ENCODE data around the gene TNKS1BP1. TPM values are rescaled to one million over a fixed set of nuclear protein-coding genes. Genes with fewer than 3 reads are reported as not detected.
A peak's percentile ranks its signal among the peaks of the same experiment; 100 is the strongest.
"Not testable (repeated sequence)": the region's sequence is repeated elsewhere in the genome, so short reads cannot be mapped to it uniquely, and the experiment has no call there.

The TNKS1BP1 gene
- 144 TPM for polyA plus RNA-seq (ENCODE audit: insufficient read length)

- DNase-seq: peak; percentile 96
Measured at GRCh38 chr11:57324886-57325734, at the start of gene TNKS1BP1. TNKS1BP1 (minus strand) TSS chr11:57324952; CDS start chr11:57321885, 3,067 bp downstream.

GRCh38 chr11:57373146-57373545, 48.4 kb upstream of the TNKS1BP1 start:
- DNase-seq: no peak

DNA sequence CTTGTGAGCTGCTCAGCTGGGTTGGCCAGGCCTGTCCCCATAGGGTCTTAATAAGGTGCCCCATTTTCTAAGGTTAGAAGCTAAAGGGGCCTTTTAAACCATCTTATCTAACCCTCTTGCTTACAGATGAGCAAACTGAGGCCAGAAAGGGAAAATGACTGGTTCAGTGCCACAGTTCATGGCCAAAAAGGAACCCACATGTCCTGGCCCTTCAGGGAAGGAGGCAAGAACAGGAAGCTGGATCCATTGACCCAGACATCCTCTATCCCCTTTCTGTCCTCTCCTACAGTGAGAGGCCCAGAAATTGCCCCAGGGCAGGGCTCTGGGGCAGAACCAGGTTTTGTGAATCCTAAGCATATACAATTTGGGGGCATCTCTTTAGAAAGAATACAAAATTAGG, 46.2 kb upstream of the TNKS1BP1 start:
- no peak for DNase-seq

GRCh38 chr11:57370251-57370650, 45.5 kb upstream of the TNKS1BP1 start:
- DNase-seq: no peak

- DNase-seq: no peak
Measured at GRCh38 chr11:57368845-57369232, 44.1 kb upstream of the TNKS1BP1 start.

DNA sequence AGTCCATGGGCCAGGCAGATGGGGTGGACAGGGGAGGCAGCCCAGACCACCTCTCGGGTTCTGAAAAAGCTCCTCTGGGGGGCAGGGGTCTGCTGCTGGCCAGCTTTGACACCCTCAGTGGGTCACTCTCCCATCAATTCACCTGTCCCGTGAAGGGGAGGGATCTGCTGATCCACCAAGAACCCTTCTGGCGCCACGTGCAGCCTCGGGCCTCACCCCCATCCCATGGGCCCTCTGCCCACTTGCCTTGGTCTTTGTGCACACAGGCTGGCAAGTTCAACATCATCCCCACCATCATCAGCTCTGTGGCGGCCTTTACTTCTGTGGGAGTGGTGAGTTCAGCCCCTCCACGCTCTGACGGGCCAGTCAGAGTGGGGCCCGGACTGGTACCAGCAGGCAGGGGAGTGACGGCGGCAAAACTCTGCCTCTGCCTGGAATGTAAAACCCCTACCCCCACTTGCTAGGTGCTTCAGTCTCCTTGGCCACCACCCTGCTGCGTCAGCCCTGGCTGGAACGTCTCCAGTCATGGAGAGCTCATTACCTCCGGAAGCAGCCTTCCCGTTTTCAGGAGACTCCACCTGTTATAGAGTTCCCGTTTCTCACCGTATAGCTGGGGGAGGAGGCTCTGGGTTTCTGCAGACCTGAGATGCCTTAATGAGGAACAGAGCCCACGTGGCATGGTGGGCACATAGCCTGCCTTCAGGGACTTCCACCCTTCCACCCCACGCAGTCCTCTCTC, 43.5 kb upstream of the TNKS1BP1 start:
- DNase-seq: no peak

- DNase-seq: no peak
Measured at GRCh38 chr11:57364851-57365660, 40.3 kb upstream of the TNKS1BP1 start.

- DNase-seq: no peak
Measured at GRCh38 chr11:57363131-57364080, 38.7 kb upstream of the TNKS1BP1 start.

DNA sequence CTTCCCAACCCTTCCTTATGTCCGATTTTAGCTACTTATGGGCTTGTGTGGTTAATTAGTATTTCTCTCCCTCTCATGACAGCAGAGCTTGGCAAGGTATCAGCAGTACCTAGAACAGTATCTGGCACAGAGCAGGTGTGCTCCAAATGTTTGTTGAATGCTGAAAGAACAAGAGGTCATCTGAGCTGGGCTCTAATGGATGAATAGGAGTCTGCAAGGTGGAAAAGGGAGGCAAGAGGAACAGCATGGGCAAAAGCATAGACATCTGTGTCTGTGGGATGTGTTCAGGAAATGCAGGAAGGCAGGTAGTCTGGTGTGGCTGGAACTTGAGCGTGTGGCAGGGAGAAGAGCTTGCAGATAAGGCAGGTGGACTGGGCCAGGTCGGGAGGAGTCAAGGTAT, 37.2 kb upstream of the TNKS1BP1 start:
- DNase-seq: no peak

DNA sequence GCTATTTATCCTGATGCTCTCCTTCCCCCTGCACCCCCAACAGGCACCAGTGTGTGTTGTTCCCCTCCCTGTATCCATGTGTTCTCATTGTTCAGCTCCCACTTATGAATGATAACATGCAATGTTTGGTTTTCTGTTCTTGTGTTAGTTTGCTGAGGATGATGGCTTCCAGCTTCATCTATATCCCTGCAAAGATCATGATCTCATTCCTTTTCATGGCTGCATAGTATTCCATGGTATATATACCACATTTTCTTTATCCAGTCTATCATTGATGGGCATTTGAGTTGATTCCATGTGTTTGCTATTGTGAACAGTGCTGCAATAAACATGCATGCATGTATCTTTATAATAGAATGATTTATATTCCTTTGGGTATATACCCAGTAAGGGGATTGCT, 36.7 kb upstream of the TNKS1BP1 start:
- not testable (repeated sequence) for DNase-seq

DNA sequence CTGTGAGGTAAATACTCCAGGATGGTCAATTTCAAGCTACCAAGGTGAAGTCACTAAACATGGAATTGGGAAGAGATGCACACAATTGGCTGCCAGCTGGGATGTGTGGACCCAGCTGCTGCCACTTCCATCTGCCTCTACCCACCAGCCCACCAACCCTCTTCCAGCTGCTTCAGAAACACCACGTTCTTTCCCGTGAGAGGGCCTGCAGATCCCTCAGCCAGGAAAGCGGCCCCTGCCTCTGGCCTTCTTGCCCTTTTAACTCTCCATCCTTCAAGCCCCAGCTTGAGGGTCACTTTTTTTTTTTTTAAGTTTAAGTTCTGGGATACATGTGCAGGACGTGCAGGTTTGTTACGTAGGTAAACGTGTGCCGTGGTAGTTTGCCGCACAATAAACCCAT, 36.2 kb upstream of the TNKS1BP1 start:
- DNase-seq: no peak

GRCh38 chr11:57359896-57360690, 35.3 kb upstream of the TNKS1BP1 start:
- no peak for DNase-seq

- DNase-seq: no peak
Measured at GRCh38 chr11:57359396-57359795, 34.6 kb upstream of the TNKS1BP1 start.

DNA sequence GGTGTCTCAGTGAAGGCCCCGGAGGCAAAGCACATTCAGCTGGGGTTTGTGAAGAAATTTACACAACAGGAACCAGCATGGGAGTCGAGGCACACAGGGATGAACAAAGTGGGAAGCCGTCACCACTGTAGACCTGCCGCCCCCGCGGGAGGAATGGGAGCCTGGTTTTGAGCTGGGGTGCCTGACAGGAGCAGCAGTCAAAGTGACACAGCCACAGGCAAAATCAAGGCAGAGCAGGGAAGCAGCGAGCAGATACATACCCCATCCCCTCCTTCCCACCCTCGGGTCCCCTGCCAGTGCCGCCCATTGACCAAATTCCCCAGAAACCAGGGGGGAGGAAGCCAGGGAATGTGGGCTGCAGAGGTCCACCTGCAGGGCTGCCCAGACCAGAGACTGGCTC, 34.2 kb upstream of the TNKS1BP1 start:
- no peak for DNase-seq

DNA sequence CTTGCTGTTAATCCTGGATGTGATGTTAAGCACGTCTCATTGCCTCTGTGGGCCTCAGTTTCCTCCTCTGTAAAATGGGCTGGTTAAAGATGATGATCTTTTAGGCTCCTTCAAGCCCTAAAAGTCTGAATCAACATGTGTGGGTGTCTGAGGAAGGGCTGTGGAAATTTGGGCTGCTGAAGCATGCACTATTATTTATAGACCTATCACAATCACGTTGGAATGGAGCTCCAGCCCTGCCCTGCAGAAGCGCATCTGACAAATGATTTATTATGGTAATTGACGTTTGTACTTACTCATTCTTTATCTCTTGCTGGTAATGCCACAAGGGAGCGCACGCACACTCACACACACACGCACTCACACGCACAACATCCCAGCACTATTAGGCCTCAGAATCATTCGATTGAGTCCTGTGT, 33.8 kb upstream of the TNKS1BP1 start:
- DNase-seq: no peak

GRCh38 chr11:57357856-57358255, 33.1 kb upstream of the TNKS1BP1 start:
- peak; percentile 34 for DNase-seq

DNA sequence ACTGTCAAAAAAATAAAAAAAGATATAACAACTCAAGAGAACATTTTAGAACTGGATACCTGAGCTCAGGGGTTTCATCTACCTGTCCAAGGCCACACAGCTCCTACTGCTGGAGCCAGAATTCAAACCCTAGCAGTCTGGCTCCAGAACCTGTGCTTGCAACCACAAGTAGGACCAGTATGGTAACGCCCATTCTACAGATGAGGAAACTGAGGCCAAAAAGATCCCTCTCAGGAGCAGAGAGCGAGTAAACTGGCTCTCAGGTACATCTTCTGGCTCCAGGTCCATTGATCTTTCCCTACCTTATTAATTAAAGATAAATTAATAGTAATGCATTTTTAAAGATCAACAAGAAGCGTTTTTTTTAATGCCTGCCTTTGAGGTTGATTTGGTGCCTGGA, 32.6 kb upstream of the TNKS1BP1 start:
- no peak for DNase-seq

DNA sequence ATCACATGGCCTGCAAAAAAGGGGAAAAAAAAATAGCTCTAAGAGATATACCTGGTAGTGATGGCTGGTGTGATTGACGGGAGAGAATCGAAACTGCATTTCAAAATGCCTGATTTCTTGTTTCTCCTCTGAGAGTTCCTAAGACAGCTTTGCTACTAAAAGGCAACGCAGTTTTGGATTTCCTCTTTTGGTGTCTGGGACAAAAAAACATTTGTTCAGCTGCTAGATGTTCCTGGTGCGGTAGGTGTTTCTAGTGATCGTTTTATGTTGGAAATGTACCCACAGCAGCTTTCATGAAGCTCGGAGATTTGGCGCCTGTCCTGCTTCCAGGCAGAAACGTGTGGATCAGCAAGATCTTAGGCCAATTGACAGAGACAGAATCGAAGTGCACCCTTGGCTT, 31.5 kb upstream of the TNKS1BP1 start:
- no peak for DNase-seq

DNA sequence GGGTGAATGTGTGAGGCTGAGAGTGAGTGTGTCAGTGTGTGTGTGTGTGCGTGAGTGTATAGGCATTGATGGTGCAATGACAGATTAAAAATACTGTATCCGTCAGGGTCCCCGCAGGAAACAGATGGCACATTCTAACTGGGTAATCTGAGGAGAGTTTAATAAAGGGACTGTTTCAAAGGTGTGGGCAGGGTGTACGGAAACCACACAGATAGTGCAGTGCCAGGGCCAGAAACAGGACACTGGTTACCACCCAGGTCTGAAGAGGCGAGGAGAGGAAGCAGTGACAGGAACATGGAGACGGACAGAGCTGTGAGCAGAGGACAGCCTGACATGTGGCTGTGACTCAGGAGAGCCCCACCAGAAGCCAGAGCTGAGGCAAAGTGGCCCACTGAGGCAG, 29.9 kb upstream of the TNKS1BP1 start:
- no peak for DNase-seq

GRCh38 chr11:57353852-57354251, 29.1 kb upstream of the TNKS1BP1 start:
- no peak for DNase-seq

DNA sequence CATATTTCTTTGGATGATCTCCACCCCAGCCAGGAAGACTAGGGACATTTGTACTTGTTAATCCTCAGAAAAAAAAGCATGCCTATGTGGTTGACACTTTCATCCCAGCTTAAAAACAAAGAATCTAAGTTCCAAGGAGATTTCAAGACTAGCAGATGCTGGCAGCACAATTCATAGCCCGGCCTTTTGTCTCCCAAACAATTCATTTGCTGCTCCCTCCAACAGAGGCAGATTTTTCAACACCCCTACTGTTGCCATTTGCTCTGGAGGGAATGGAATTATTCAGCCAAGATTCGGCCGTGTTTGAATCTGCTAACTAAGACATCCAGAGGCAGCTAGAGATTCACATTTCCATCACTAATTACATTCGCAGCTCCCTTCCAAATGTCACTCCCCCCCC, 28.7 kb upstream of the TNKS1BP1 start:
- no peak for DNase-seq

All from hindlimb muscle (tissue), 1 donor.